Activated gamma-delta T cell treated with Interleukin-2 at 50 U/mL for 16 hours (primary cell): ENCODE measurements around the gene IGSF9B.

Experiments
- DNase-seq: peaks from one replicate; pipeline ENCODE4 v3.0.0-alpha.2; 2020

Gene IGSF9B

DNA sequence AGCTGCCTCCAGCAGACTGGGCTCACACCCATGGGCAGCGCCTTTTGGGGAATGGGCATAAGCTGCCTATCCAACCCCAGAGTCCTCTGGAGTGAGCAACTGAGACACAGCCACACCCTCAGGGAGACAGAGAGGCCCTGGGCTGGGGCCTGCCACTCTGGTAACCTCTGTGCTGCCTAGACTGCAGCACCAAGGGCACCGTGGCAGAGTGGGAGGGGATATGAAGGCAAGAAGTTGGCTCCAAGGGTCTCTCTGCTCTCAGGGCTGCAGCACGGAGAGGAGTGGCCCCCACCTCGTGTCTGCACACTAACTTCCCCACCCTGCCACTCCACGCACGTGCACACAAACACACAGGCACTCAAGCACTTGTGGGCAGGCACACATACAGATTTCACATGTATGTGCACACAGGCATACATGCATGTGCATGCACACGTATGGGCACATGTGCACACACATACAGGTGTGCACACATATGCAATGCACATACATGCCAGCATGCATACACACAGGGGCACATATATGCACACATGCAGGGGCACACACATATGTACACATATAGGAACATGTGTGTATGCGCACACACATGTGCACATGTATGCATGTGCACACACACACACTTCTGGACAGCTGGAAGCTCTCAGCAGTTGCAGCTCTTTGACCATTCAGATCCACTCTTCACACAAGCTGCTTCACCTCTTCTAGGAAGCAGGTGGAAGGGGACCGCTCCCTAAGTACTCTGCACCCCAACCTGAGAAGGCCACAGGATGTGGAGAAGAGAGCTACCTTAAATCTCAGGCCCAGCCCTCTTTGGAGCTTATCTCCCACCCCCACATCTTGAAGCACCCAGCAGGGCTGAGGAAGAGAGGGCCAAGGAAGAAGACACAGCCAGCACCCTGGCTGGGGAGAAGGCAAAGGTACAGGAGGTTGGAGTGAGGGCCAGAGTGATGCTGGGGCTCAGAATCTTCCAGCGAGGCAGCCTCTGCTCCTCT lies 4.3 kb downstream of the IGSF9B start:
- no peak for DNase-seq

DNA sequence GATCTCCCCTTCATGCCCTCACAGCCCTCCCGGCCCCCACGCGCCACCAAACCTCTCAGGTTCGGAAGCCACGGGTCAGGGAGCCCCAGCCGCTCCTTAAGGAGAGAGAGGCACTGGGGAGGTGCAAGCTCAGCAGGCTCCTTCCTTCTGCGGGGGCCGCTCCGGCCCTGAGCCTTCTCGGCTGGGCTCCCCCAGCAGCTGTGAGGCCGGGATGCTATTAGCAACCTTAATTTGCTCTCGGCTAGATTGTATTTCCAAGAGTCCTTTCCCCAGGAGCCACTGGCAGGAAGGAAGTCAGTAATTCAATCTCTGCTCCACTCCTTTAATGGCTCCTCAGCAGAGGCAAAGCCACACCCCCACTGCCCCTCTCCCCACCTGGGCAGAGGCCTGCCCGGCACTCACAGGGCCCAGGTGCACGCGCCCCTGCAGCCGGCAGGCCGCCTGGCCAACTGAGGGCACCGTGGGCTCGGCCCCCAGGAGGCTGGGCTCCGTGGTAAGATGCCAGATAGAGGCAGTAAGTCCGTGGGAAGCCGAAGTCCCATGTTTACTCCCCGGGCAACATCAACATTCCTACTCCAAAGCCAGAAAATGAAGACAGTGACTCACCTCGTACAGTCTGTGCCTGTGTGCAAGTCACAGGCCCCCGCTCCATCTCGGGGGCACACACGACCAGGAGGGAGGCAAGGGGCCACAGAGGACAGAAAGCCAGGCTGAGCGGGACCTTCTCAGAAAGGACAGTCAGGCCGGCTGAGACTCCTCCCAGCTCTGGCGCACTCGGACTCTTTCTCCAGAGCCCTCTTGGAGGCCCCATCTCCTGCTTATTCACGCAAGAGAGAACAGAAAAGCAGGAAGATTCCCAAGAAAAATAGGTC lies 5.2 kb downstream of the IGSF9B start:
- DNase-seq = no peak

DNA sequence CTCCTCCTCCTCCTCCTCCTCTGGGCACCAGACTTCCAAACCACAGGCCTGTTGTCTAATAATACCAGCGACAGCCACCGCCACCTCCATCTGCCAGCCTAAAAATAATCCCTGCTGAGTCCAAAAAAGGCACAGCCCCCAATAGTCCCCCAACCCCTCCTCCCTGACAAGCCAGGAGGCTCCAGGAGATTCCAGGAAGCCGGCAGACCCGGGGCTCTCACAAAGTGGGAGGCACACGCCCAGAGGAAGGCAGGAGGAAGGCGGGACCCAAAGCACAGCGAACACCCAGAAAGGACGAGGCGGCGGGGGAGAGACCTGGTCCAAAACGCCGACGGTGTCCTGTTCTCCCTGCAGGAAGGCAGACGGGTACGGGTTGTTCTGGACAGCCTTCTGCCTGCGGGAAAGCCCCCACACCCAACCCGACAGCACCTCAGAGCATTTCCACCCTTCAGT lies 5.9 kb downstream of the IGSF9B start:
- DNase-seq = no peak

DNA sequence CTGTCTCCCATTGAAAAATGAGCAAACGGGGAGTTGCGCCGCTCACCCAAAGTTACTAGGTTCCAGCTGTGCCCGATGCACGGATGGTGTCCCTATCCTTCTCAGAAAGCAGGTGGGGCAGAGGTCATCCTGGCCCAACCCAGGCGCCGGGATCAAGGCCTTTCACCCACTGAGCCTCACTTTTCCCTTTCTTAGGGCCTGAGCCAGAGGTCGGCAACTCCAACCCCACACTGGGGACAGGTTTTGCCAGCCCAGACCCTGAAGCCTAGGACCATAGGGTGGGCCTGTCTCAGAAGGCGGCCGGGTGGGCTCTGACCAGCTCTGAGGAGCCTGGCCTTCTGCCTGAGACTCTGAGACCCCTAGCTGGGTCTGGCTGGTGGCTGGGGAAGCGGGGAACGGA lies 6.3 kb downstream of the IGSF9B start:
- DNase-seq = no peak

DNA sequence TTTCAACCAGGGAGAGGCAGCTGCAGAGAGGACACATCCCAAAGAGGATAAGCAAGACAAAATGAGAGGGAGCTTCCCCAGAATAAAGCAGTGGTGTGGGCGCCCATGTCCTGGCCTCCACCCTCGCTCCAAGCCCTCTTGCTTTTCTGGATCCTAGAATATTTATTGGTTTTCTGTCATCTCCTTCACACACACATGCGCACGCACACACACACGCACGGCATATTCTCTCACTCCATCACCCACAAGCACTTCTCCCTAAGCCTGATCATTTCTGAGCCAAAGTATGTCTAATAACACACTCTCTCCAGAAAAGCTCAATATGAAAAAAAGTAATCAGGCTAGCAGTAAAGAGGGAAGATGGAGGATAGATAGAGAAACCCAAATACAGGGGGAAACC lies 7.6 kb downstream of the IGSF9B start:
- no peak for DNase-seq

DNA sequence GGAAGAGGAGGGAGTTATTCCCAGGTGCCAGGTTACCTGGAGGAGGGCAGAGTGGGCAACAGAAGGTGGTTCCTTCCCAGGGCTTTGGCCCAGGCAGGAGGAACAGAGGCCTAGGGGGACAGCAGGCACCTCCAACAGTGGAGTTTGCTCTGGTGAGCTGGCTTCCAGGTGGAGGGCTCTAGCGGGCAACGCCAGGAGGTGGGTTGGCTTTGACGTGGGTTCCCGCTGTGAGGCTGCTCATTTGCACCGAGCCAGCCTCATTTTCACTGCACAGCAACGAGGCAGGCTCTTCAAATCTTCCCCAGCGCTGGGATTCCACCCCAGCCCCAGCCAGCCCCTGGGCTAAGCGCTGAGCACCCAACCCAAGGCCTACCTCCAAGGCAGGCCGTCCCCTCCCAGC lies 8.1 kb downstream of the IGSF9B start:
- DNase-seq = no peak

DNA sequence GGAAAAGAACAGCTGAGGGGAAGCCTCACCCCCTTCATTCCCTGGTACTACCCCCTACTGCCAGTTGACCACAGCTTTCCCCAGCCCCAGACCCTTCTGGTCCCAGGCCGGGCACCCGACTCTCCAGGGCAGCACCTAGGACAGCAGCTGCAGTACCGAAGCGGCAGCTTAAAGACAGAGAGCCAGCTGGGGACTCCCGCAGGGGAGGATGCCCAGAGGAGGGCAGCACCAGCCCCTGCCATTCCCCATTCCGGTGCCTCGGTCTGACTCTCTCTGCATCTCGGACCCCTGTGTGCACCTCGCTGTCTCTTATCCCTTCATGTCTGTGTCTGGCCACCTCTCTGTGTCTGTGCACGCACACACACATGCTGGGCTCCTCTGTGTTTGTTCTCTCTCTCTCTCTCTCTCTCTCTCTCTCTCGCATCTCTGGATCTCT lies 9.4 kb downstream of the IGSF9B start:
- DNase-seq = peak; percentile 53

DNA sequence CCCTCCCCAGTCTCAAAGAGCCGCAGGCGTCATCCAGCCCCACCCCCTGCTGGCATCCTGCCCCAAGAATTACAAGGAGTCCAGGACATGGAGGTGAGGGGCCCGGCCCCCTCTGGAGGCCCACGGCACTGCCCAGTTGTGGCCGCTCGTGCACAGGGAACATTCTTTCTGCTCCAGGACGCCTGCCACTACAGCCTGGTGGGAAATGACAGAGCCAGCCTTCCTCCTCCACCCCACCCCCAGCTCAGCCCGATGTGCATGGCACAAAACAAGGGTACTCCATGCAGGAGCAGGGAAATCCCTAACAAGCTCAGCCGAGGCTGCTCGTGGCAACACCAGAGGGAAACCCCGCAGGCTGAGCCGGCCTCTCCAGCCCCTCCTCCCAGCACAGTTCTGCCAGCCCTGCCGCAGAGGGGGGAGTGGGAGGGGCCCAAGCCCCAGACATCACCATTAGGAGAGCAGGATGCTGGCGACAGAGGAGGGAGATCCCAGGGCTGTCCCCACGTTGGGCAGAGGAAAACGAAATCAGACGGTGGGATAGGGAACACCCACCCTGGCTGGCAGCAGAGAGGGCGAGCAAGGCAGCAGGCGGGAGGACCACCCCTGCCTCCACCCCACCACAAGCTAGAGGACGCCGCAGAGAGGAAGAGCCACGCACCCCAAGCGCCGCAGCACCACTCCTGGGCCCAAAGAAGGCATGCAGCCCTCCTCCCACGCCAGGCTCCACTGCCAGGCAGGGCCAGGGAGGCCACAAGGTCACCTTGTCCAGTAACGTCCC lies 10.0 kb downstream of the IGSF9B start:
- no peak for DNase-seq

DNA sequence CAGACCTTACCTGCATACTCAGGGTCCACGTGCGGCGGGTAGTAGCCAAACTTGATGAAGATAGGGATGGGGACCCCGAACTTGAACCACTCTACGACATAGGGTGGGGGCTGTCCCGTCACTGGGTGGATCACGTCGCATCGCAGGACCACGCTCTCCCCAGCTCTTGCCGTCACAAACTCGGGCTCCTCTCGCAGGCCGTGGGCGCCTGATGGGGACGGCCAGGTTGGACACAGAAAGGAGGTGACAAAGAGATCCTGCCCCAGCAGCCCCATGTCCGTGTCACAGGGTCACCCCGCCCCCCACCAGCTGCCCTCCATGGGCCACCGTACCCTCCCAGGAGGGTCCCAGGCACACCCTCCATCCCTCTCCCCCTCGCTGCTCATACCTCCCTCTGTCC lies 10.7 kb downstream of the IGSF9B start:
- DNase-seq = no peak

DNA sequence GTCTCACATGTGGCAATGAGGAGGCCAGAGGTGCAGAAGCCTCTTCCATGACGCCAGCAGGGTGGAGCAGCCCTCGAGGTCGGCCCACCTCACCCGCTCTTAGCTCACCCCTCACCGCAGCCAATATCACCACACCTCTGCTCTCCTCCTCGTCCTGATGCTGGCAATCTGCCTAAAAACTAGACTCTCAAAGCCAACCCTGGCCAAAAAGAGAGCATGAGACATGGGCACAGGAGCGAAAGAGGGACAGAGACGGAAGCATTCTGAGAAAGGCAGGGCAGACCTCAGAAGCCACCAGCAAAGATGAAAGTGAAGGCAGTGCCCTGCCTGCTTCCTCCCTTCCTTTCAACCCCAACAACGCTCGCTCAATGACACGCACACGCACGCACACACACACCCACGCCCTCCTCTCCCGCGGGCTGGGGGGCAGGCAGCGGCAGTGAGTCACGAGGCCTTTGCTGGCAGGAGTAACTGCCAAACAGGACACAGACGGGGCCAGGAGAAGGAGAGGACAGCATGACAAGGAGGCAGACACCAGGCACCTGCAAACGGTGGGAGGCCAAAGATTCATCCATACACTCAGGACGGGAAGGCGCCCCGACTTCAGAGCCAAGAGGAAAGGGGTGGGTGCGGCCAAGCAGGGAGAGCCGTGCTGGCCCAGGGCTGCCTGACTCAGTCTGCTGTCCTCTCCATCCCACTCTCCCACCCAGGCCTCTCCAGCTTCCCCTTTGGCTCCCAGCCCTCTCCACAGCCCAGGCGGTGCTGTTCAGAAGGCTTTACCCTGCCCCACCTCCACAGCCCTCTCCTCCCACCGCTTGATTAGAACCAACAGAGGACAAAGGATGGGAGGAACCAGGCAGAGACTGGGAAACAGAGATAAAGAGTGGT lies 11.4 kb downstream of the IGSF9B start:
- DNase-seq = peak; percentile 81

DNA sequence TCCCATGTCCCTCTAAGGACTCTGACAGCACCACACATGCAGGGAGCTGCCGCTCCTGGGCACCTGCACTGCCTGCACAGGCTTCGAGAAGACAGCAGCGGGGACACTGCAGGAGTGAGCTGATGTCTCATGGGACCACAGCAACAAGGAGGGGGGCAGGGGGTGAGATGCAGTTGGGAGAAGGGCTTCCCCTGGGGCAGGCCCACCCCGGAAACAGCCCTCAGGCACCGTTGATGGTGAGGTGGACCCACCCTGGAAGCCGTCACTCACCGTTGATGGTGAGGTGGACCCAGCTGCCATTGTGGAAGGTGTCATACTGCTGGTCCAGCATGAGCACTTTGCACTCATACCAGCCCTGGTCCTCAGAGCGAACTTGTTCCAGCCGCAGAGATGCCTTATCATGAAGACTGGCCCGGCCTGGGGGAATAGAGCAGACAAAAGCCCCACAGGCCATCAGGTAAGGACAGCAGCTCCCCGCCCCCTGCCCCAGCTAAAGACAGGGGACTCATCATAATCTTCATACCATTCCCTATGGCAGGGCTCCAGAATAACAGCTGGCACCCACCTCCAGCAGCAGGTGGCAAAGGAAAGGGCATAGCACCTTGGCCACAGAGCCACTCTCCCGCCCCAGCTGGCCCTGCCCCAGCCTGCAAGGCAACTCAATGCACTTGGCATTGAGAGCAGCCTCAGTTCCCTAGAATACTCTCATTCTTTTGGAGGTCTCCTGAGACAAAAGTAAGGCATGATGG lies 12.6 kb downstream of the IGSF9B start:
- no peak for DNase-seq

DNA sequence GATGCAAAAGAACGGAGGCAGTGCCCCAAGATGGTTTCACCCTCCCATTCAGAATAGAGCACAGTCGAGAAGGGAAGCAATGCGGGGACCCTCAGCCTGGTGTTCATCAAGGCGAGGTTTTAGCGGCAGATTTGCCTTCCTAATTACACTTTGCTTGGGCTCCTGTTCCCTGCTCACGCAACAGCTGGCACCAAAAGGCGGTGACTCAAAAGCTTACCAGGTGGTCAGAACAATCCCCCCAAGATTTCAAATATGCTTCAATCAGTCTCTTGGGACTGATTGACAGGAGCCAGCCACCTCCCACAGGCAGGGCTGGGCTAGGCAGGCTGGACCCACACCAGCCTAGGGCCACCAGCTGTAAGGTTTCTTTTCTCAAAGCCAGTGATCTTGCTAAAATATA lies 14.2 kb downstream of the IGSF9B start:
- DNase-seq = no peak

DNA sequence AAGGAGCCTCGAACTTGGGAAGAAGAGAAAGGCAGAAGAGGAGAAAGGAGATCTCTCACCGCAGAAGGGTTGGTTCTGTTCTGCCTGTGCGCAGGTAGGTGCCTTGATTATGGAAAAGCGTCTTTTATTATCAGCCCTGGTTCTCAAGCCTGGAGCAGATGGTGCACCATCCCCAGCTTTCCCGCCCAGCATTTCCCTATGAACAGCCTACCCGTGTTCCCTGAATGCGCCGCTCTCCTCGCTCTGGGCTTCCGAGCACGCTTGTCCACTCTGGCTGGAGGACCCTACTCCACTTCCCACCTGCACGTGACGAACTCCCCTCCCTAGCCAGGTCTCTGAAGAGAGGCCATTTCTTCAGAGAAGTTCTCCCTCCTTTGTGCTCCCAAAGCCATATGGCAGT lies 15.2 kb downstream of the IGSF9B start:
- no peak for DNase-seq

DNA sequence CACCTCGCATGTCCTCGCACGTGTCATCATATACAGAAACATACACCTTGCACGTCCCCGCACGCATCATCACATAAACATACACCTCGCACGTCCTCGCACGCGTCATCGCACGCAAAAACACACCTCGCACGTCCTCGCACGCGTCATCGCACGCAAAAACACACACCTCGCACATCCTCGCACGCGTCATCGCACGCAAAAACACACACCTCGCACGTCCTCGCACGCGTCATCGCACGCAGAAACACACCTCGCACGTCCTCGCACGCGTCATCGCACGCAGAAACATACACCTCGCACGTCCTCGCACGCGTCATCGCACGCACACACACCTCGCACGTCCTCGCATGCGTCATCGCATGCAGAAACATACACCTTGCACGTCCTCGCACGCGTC lies 16.7 kb downstream of the IGSF9B start:
- DNase-seq = no peak

DNA sequence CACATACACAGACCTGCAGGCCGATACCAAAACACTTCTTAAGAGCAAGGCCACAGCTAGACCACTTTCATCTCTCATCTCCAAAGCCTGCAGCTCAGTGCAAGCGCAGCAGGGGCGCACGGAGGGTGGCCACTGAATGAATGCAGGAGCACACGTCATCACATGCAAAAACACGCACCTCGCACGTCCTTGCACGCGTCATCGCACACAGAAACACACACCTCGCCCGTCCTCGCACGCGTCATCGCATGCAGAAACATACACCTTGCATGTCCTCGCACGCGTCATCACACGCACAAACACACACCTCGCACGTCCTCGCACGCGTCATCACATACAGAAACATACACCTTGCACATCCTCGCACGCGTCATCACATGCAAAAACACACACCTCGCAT lies 17.2 kb downstream of the IGSF9B start:
- no peak for DNase-seq

DNA sequence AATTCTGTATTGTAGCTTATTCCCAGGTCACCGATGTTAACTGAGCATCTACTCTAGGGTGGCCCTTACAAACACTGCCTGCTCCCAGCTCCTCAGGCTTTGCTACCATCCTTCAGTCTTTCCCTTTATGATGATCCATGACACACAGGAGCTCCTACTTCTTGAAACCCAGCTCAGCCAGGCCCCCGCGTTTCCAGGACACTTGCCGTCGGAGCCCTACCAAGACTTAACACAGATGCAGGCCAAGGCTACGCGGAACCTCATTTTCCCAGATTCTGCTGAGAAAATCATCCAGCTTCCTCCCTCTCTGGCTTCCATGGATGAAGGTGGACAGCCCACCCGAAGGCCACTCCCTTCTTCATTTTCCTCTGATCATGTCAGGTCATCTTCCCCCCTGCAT lies 18.6 kb downstream of the IGSF9B start:
- no peak for DNase-seq

DNA sequence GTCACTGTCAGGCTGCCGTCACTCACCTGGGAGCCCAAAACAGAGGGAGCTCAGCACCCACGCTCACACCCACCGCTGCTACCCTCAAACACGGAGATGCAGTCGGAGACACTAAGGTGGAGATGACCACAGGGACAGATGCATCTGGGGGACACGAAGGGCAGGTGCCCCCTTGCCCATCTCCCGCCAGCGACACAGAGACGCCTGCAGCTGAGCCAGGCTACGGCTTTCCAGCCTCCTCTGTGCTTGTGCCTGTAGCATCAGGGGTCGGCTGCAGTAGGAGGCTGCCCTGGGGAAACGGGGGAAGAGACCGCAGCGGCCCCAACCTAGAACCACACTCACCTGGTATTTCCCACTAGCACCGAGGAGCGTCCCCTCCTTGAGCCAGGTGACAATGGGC lies 19.3 kb downstream of the IGSF9B start:
- DNase-seq = no peak

DNA sequence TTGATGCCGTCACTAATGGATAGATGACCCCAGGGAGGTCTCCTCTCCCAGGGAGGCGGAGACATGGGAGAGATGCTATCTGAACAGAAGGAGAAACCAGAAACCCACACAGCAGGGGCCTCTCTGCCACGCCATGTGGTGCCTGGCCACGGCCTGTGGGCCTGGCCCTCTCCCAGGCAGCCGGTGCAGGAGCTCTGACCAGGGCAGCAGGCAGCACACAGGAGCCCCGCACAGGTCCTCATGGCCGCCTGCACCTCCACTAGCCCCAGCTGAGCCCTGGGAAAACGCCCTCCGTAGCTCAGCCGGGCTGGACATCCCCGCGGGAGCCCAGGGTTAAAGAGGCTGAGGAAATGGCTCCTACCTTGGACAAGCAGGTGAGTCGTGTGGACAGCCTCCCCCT lies 19.8 kb downstream of the IGSF9B start:
- no peak for DNase-seq

DNA sequence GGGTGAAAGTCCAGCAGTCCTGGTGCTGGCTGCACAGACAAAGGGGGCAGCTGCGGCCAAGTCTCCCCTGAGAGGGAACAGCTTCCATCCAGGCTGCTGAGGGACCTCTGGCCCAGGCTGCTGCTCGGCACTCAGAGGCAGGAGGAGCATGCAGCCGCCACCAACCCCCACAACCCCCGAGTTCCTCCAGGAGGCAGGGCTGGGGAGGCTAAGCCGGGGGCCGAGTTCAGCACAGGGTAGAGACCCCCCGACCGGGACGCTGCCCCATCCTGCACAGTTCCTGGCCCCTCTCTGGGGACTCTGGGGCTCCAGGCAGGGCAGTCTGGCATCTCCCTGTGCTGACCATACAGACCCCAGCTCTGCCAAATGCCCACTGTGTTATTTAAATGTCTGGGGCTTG lies 20.2 kb downstream of the IGSF9B start:
- no peak for DNase-seq

DNA sequence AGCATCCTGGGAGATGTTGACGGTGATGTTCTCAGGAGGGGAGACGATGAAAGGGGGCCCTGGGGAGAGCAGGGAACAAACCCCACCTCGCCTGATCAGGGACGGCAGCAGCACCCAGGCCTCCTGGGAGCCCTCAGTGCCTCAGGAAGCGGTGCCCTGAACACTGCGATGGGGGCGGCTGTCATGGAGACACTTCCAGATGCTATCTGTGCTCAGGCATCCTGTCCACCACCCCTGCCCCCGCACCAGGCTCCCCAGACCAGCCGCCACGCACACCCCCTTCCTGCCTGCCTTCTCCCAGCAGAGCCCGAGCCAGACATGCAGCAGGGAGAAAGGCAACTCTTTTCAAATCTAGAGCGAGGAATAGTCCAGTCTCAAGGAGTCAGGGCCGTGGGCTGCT lies 20.6 kb downstream of the IGSF9B start:
- DNase-seq = no peak

DNA sequence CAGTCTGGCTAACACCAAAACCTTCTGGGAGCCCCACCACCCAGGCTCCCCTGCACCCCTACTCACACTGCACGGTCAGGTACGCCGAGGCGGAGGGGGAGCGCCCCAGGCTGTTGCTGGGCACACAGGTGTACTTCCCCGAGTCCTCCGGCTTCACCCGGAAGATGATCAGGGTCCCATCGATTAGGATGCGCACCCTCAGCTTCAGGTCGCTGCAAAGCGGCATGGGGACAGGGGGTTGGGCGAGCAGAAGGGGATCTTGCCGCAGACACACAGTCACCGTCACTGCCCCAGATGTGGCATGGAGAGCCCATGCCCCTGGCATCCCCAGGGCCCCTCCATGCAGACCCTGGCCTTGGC lies 21.2 kb downstream of the IGSF9B start:
- DNase-seq = no peak
